IMR-90 (cell line): ENCODE data around the gene CUX1. TPM values are rescaled to one million over a fixed set of nuclear protein-coding genes. Genes with fewer than 3 reads are reported as not detected.
A peak's percentile ranks its signal among the peaks of the same experiment; 100 is the strongest.

Experiments used
- ATAC-seq: fragments of 200-7000 bp; cut with Tn5 transposase; 2 replicates; pipeline ENCODE4 v1.9.1; 2020; ENCODE audit warnings: low read depth, mild to moderate bottlenecking, moderate library complexity
- BruUV-seq: library from RNA; stranded (reverse); fragments of 400-500 nt; replicated peaks from 2 replicates; lab custom pipeline; 2021; lab: Mats Ljungman, UMichigan
- CTCF ChIA-PET: fragments of 300-600 bp; formaldehyde crosslinking; extraction: SDS; loops from one replicate; lab custom pipeline; 2021; ENCODE audit warnings: antibody characterized with exemption; lab: Yijun Ruan, JAX
- POLR2A ChIA-PET: fragments of 300-600 bp; sonication (Branson Sonifier 250); formaldehyde crosslinking; loops from one replicate; lab custom pipeline; 2022; ENCODE audit warnings: antibody characterized with exemption; ENCODE audit not compliant: unreplicated experiment; lab: Charles Lee
- DNase-seq: peaks from one replicate; pipeline ENCODE4 v3.0.0; 2013
- H2AFZ ChIP-seq: replicated peaks from 2 replicates; pipeline ENCODE3; 2013; ENCODE audit warnings: low read length, mild to moderate bottlenecking; ENCODE audit not compliant: poor library complexity
- H2AK5ac ChIP-seq: 2 replicates; pipeline ENCODE4 v1.6.1; 2013; ENCODE audit warnings: low read depth, low read length, inconsistent platforms
- H2AK9ac ChIP-seq: replicated peaks from 2 replicates; pipeline ENCODE3; 2013; ENCODE audit warnings: mild to moderate bottlenecking, low read depth, low read length, moderate library complexity; ENCODE audit not compliant: poor library complexity
- H2BK120ac ChIP-seq: 2 replicates; pipeline ENCODE4 v1.6.1; 2013; ENCODE audit warnings: low read depth, low read length, inconsistent platforms
- H2BK15ac ChIP-seq: 3 replicates; pipeline ENCODE4 v1.6.1; 2013; ENCODE audit warnings: low read depth, low read length, inconsistent platforms
- H2BK20ac ChIP-seq: 2 replicates; pipeline ENCODE4 v1.6.1; 2013; ENCODE audit warnings: low read depth, mild to moderate bottlenecking, inconsistent platforms, low read length, moderate library complexity
- H2BK5ac ChIP-seq: 2 replicates; pipeline ENCODE4 v1.6.1; 2013; ENCODE audit warnings: mild to moderate bottlenecking, low read depth, low read length, inconsistent platforms; ENCODE audit not compliant: poor library complexity, severe bottlenecking
- H3K14ac ChIP-seq: replicated peaks from 2 replicates; pipeline ENCODE4 v1.6.1; 2013; ENCODE audit warnings: low read depth, low read length, inconsistent platforms
- H3K18ac ChIP-seq: 2 replicates; pipeline ENCODE4 v1.6.1; 2013; ENCODE audit warnings: low read depth, low read length, control low read depth
- H3K23ac ChIP-seq: 2 replicates; pipeline ENCODE4 v1.6.1; 2013; ENCODE audit warnings: low read depth, low read length, inconsistent platforms
- H3K27ac ChIP-seq: 2 replicates; pipeline ENCODE4 v1.5.1; 2013; ENCODE audit warnings: mild to moderate bottlenecking, control low read depth, low read length; ENCODE audit not compliant: insufficient read depth
- H3K27me3 ChIP-seq: 2 replicates; pipeline ENCODE4 v1.6.1; 2013; ENCODE audit warnings: low read length; ENCODE audit not compliant: control insufficient read depth, insufficient read depth
- H3K36me3 ChIP-seq: 2 replicates; pipeline ENCODE4 v1.6.1; 2013; ENCODE audit warnings: low read length, mixed read lengths; ENCODE audit not compliant: control insufficient read depth, insufficient read depth
- H3K4ac ChIP-seq: 2 replicates; pipeline ENCODE4 v1.6.1; 2013; ENCODE audit warnings: low read depth, low read length, inconsistent platforms
- H3K4me1 ChIP-seq: 2 replicates; pipeline ENCODE4 v1.6.1; 2013; ENCODE audit warnings: low read length, mixed read lengths; ENCODE audit not compliant: control insufficient read depth, insufficient read depth
- H3K4me2 ChIP-seq: 2 replicates; pipeline ENCODE4 v1.6.1; 2013; ENCODE audit warnings: low read depth, mild to moderate bottlenecking, control low read depth, low read length, moderate library complexity
- H3K4me3 ChIP-seq: 2 replicates; pipeline ENCODE4 v1.5.1; 2013; ENCODE audit warnings: low read depth, mild to moderate bottlenecking, control low read depth, low read length, moderate library complexity; ENCODE audit not compliant: insufficient read depth
- H3K56ac ChIP-seq: 2 replicates; pipeline ENCODE4 v1.6.1; 2013; ENCODE audit warnings: low read length, inconsistent platforms; ENCODE audit not compliant: insufficient read depth; ENCODE audit errors: extremely low read depth
- H3K79me1 ChIP-seq, 2 experiments: 2 replicates each; pipeline ENCODE4 v1.6.1; 2013; ENCODE audit warnings: low read length in 2 of 2, inconsistent platforms in 1 of 2, low read depth in 1 of 2
- H3K9ac ChIP-seq: 2 replicates; pipeline ENCODE4 v1.6.1; 2013; ENCODE audit warnings: low read depth, low read length, control low read depth
- H3K9me1 ChIP-seq: 2 replicates; pipeline ENCODE4 v1.6.1; 2013; ENCODE audit warnings: low read length, inconsistent platforms; ENCODE audit not compliant: insufficient read depth
- H3K9me3 ChIP-seq: 2 replicates; pipeline ENCODE4 v1.6.1; 2013; ENCODE audit warnings: low read length; ENCODE audit not compliant: control insufficient read depth, insufficient read depth
- H4K20me1 ChIP-seq: 2 replicates; pipeline ENCODE4 v1.6.1; 2013; ENCODE audit warnings: low read length, inconsistent platforms; ENCODE audit not compliant: insufficient read depth
- H4K5ac ChIP-seq: 2 replicates; pipeline ENCODE4 v1.6.1; 2013; ENCODE audit warnings: mild to moderate bottlenecking, low read depth, low read length, control low read depth
- H4K8ac ChIP-seq, 2 experiments: 2 replicates each; pipeline ENCODE4 v1.6.1; 2013; ENCODE audit warnings: low read depth in 2 of 2, low read length in 2 of 2, control low read depth in 1 of 2, inconsistent platforms in 1 of 2
- H4K91ac ChIP-seq: 2 replicates; pipeline ENCODE4 v1.6.1; 2013; ENCODE audit warnings: low read depth, low read length, inconsistent platforms; ENCODE audit not compliant: insufficient read depth
- BHLHE40 ChIP-seq: fragments of 150-350 bp; IDR thresholded peaks from 2 replicates; pipeline ENCODE4 v1.6.1; 2016; ENCODE audit warnings: mild to moderate bottlenecking, low read depth, low read length
- CEBPB ChIP-seq: IDR thresholded peaks from 2 replicates; pipeline ENCODE4 v1.6.1; 2012; ENCODE audit warnings: low read depth, low read length, improper control_type of control experiment
- CHD1 ChIP-seq: IDR thresholded peaks from 2 replicates; pipeline ENCODE4 v1.6.1; 2012; ENCODE audit warnings: low read depth, low read length, improper control_type of control experiment
- MAFK ChIP-seq: IDR thresholded peaks from 2 replicates; pipeline ENCODE4 v1.6.1; 2012; ENCODE audit warnings: low read depth, low read length, improper control_type of control experiment
- MAZ ChIP-seq: IDR thresholded peaks from 2 replicates; pipeline ENCODE4 v1.6.1; 2012; ENCODE audit warnings: low read depth, mild to moderate bottlenecking, low read length, improper control_type of control experiment, moderate library complexity, borderline replicate concordance
- MXI1 ChIP-seq: IDR thresholded peaks from 2 replicates; pipeline ENCODE4 v1.6.1; 2012; ENCODE audit warnings: low read depth, mild to moderate bottlenecking, low read length, moderate library complexity, borderline replicate concordance
- NFE2L2 ChIP-seq: fragments of 150-350 bp; IDR thresholded peaks from 2 replicates; pipeline ENCODE4 v1.6.1; 2016; ENCODE audit warnings: low read depth, mild to moderate bottlenecking, low read length
- POLR2A ChIP-seq: IDR thresholded peaks from 2 replicates; pipeline ENCODE4 v1.6.1; 2012; ENCODE audit warnings: mild to moderate bottlenecking, low read depth, low read length
- RAD21 ChIP-seq: IDR thresholded peaks from 2 replicates; pipeline ENCODE4 v1.6.1; 2012; ENCODE audit warnings: low read length, improper control_type of control experiment
- RCOR1 ChIP-seq: IDR thresholded peaks from 2 replicates; pipeline ENCODE4 v1.6.1; 2012; ENCODE audit warnings: mild to moderate bottlenecking, low read length, improper control_type of control experiment; ENCODE audit not compliant: insufficient replicate concordance
- SMC3 ChIP-seq: fragments of 150-350 bp; IDR thresholded peaks from 2 replicates; pipeline ENCODE4 v1.6.1; 2016; ENCODE audit warnings: low read depth, mild to moderate bottlenecking, antibody characterized with exemption, low read length, moderate library complexity
- WGBS, 2 experiments: methylation state at CpG; one replicate each; pipeline versions ENCODE4 v1.1.5 to v1.1.7; 2013; ENCODE audit warnings: missing lambda C conversion rate in 2 of 2; ENCODE audit not compliant: insufficient read length in 1 of 2; ENCODE audit errors: extremely low coverage in 2 of 2; 5-methylcytosine and 5-hydroxymethylcytosine counted together
- dilution Hi-C: fragments of 300-500 bp; cut with HindIII; formaldehyde crosslinking; loops from one replicate; pipeline ENCODE4 v1.14.3; 2018; ENCODE audit warnings: low sequenced_read_pairs; ENCODE audit not compliant: unreplicated experiment
- in situ Hi-C: fragments of 300-500 bp; cut with MboI; formaldehyde crosslinking; loops from 3 replicates; pipeline ENCODE4 v1.14.3; 2019; ENCODE audit warnings: low sequenced_read_pairs, inconsistent platforms, mixed read lengths
- intact Hi-C: fragments of 100-400 bp; cut with micrococcal nuclease; formaldehyde crosslinking; loops from 2 replicates; pipeline ENCODE4 v1.10.0; 2022
- polyA plus RNA-seq, 3 experiments: library from polyadenylated mRNA; depleted of rRNA; stranded (reverse); fragments of >200 nt; gene quantifications; 2 replicates each; pipeline ENCODE4 v1.2.3, GENCODE V29; 2012; ENCODE audit warnings: low replicate concordance in 1 of 3
- total RNA-seq: library from RNA; depleted of rRNA; stranded (reverse); fragments of >200 nt; gene quantifications from 2 replicates; pipeline ENCODE4 v1.2.3, GENCODE V29; 2012
- TF ChIP-seq, protein P1 (sequence below): conservative IDR thresholded peaks from 2 replicates; pipeline ENCODE4 v1.5.1; 2012; ENCODE audit warnings: mild to moderate bottlenecking, low read depth, low read length, improper control_type of control experiment
- TF ChIP-seq, protein P2 (sequence below): fragments of 150-350 bp; IDR thresholded peaks from 2 replicates; pipeline ENCODE4 v1.6.1; 2016; ENCODE audit warnings: low read depth, mild to moderate bottlenecking, low read length, moderate library complexity, borderline replicate concordance

Gene CUX1
- total and polyA plus RNA-seq, 2 of the 4 experiments (the other 2 are of a cell fraction): 19.7 to 46.4 TPM

DNA sequence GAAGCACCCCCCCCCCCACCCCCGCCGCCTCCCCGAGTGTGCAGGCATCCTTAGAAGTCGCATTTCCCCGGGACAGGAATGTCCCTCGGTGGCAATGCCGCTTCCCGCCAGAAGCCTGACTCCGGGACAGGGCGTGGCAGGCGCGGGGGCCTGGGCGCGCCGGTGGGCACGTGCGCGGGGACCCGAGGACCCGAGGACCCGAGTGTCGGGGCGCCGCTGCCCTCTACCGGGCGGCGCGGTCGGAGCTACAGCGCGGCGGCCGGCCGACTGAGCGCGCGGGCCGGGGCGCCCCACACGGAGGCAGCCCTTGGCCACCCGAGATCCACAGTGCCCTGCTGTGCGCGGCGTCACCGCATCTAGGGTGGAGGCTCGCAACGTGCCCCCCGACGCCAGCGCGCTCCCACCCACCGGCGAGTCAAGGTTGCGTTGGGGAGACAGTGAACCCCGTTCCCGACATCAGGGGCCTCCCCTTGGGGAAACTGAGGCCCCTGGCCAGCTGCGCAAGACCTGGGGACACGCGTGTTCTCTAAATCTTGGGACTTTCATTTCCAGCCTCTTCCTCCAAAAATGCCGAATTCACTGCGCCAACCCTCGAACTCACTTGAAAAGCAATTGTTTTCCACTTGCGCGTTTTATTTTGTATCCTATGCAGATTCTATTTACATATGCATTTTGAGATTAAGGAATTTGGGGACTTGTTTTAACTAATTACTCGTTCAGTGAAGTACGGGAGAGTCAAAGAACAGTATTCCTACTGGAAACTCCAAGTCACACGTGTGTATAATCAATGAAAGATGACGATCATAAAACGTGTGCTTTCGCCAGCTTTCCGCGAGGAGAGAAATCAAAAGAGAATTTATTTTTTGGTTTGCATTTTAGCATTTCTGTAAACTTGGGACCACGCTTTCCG lies 3.1 kb upstream of the CUX1 start:
- no peaks in the 10 kb centered on the region for H3K27me3 ChIP-seq
- peak overlapping the region; percentile 10; the same call in 1 of the 2 replicates for H4K5ac ChIP-seq
- H3K36me3 ChIP-seq: no peaks in the 10 kb centered on the region
- peak overlapping the region; percentile 98 for H2AFZ ChIP-seq
- intact Hi-C loops (loop anchor here (1.0 to 10.0 kb wide), 5 partner anchors 72 to 458 kb away; no protein-coding TSS in a partner anchor), dilution Hi-C loops (no loop called here), in situ Hi-C loops (loop anchor here (5.0 to 10.0 kb wide), 2 partner anchors 127 to 420 kb away; no protein-coding TSS in a partner anchor)
- ChIA-PET POLR2A (no interaction called here), CTCF (interaction anchor here (1.0 to 1.1 kb wide), 3 partner anchors 15 to 416 kb away, joined by 3 read pairs; no protein-coding TSS in a partner anchor)
- 0 out of 2 replicates have a peak overlapping the region, but pooled peaks have one; percentile 51 for H3K14ac ChIP-seq
- ATAC-seq: peak; percentile 45
- H3K4me2 ChIP-seq: peak overlapping the region; percentile 99
- H4K8ac ChIP-seq: peak overlapping the region; percentile 2 to 36
- peak overlapping the region; percentile 47; the same call in 1 of the 2 replicates for H3K18ac ChIP-seq
- H3K79me1 ChIP-seq: peaks cover 0 to 25% of the 10 kb centered on the region in 2 experiments; a peak in 2 of 4 replicates
- H2AK5ac ChIP-seq: peak overlapping the region; percentile 47; the same call in 1 of the 2 replicates
- peaks cover 16% of the 10 kb centered on the region for H4K20me1 ChIP-seq
- H4K91ac ChIP-seq: no peak overlapping the region; the same call in 1 of the 2 replicates
- H3K56ac ChIP-seq: peak overlapping the region; percentile 39; the same call in 1 of the 2 replicates
- no peaks in the 10 kb centered on the region for H3K9me3 ChIP-seq
- no peaks in the 10 kb centered on the region; the same call in 1 of the 2 replicates for H3K9me1 ChIP-seq
- no peak overlapping the region for H2BK20ac ChIP-seq
- peak overlapping the region; percentile 53 for H2BK5ac ChIP-seq
- H2BK15ac ChIP-seq: 0 out of 3 replicates have a peak overlapping the region, but pooled peaks have one; percentile 3
- WGBS, 2 experiments: 0% methylated on average over 29 of the region's 74 CpGs; no CpG with 5 or more reads in 1 of the 2 experiments
- H3K4ac ChIP-seq: peak overlapping the region; percentile 15; the same call in 1 of the 2 replicates
- peak overlapping the region; percentile 90 for H3K23ac ChIP-seq
- peak overlapping the region; percentile 47 for H2BK120ac ChIP-seq
- H3K4me1 ChIP-seq: peaks cover 7% of the 10 kb centered on the region; the same call in 1 of the 2 replicates
- peak overlapping the region; percentile 68 for H3K4me3 ChIP-seq
- peak overlapping the region; percentile 80 for H2AK9ac ChIP-seq
- H3K27ac ChIP-seq: peak overlapping the region; percentile 26; the same call in 1 of the 2 replicates
- DNase-seq: peak; percentile 44
- peak overlapping the region; percentile 82 for H3K9ac ChIP-seq
- BruUV-seq: no TSS peak
- TF ChIP-seq BHLHE40: peak; percentile 94
- no peak for TF ChIP-seq RCOR1
- no peak for TF ChIP-seq NFE2L2
- TF ChIP-seq CHD1: no peak
- no peak for TF ChIP-seq POLR2A
- TF ChIP-seq SMC3: peak; percentile 57
- no peak for TF ChIP-seq MAFK
- TF ChIP-seq, protein P1, sequence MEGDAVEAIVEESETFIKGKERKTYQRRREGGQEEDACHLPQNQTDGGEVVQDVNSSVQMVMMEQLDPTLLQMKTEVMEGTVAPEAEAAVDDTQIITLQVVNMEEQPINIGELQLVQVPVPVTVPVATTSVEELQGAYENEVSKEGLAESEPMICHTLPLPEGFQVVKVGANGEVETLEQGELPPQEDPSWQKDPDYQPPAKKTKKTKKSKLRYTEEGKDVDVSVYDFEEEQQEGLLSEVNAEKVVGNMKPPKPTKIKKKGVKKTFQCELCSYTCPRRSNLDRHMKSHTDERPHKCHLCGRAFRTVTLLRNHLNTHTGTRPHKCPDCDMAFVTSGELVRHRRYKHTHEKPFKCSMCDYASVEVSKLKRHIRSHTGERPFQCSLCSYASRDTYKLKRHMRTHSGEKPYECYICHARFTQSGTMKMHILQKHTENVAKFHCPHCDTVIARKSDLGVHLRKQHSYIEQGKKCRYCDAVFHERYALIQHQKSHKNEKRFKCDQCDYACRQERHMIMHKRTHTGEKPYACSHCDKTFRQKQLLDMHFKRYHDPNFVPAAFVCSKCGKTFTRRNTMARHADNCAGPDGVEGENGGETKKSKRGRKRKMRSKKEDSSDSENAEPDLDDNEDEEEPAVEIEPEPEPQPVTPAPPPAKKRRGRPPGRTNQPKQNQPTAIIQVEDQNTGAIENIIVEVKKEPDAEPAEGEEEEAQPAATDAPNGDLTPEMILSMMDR: peak; percentile 63
- TF ChIP-seq, protein P2, sequence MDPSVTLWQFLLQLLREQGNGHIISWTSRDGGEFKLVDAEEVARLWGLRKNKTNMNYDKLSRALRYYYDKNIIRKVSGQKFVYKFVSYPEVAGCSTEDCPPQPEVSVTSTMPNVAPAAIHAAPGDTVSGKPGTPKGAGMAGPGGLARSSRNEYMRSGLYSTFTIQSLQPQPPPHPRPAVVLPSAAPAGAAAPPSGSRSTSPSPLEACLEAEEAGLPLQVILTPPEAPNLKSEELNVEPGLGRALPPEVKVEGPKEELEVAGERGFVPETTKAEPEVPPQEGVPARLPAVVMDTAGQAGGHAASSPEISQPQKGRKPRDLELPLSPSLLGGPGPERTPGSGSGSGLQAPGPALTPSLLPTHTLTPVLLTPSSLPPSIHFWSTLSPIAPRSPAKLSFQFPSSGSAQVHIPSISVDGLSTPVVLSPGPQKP: no peak
- peak; percentile 57; the same call in 1 of the 2 replicates for TF ChIP-seq MXI1
- peak; percentile 61; the same call in 1 of the 2 replicates for TF ChIP-seq MAZ
- TF ChIP-seq CEBPB: no peak
- TF ChIP-seq RAD21: peak; percentile 60
